Pancreas (tissue), 10 donors: ENCODE results near the gene TAF6. TPM values are rescaled to one million over a fixed set of nuclear protein-coding genes. Genes with fewer than 3 reads are reported as not detected.

Experiments used
- ATAC-seq, 4 donors: fragments of 200-7000 bp; cut with Tn5 transposase; one replicate each; pipeline versions ENCODE4 v1.8.0 to v1.9.1; 2020; ENCODE audit warnings: mild to moderate bottlenecking in 4 of 4, moderate library complexity in 4 of 4
- DNase-seq, 6 donors: peaks; one replicate each; pipeline ENCODE4 v3.0.0-alpha.2; 2020
- FAIRE-seq: peaks from 2 replicates; lab custom pipeline; 2012; peaks lifted over from hg19 to GRCh38; lab: Jason Lieb, UNC
- H3K27ac ChIP-seq, 4 donors: fragments of 200-600 bp; sonication (generic); 1 replicate in 3 of 4; 2 replicates in 1 of 4; pipeline versions ENCODE4 v1.5.0 to v1.8.0; 2020
- H3K27me3 ChIP-seq, 4 donors: fragments of 200-600 bp; one replicate each; pipeline ENCODE4 v1.8.0; 2021
- H3K36me3 ChIP-seq, 3 donors: fragments of 200-600 bp; sonication (generic) in 1 of 3; one replicate each; pipeline versions ENCODE4 v1.5.0 to v1.8.0; 2020 to 2021
- H3K4me1 ChIP-seq, 3 donors: fragments of 200-600 bp; one replicate each; pipeline ENCODE4 v1.8.0; 2021
- H3K4me3 ChIP-seq, 4 donors: fragments of 200-600 bp; sonication (generic) in 2 of 4; one replicate each; pipeline versions ENCODE4 v1.5.0 to v1.8.0; 2020 to 2021
- H3K9me3 ChIP-seq, 4 donors: fragments of 200-600 bp; one replicate each; pipeline ENCODE4 v1.8.0; 2021
- CTCF ChIP-seq, 4 donors: fragments of 200-600 bp; sonication (generic) in 3 of 4; IDR thresholded peaks; one replicate each; pipeline versions ENCODE4 v1.5.0 to v1.8.0; 2021; ENCODE audit warnings: antibody characterized with exemption in 4 of 4
- WGBS, 2 donors: extraction: QIAGEN DNeasy Blood & Tissue Kit; methylation state at CpG; one replicate each; pipeline ENCODE4 v1.1.7; 2013; 5-methylcytosine and 5-hydroxymethylcytosine counted together
- intact Hi-C, 3 donors: fragments of 100-400 bp; cut with DNase I; formaldehyde crosslinking; loops; one replicate each; pipeline versions ENCODE4 v1.11.1 to v1.14.2; 2022
- polyA plus RNA-seq, 2 donors: library from polyadenylated mRNA; stranded (reverse); fragments of 200-250 nt; gene quantifications; one replicate each; pipeline ENCODE4 v1.2.3, GENCODE V29; 2013
- total RNA-seq, 6 donors: library from RNA; stranded (reverse); fragmentation: NEBNext Ultra II Directional in 4 of 6; extraction: Animal tissue kit (Norgen Biotek cat#: 25700) in 4 of 6; gene quantifications; one replicate each; pipeline versions ENCODE4 v1.2.1 to v1.2.4, GENCODE V29; 2021 to 2023
- donor health status: healthy with polysubstance abuse.
- donor health status: DM: no; HTN: no; CAD: no; lungs with moderate emphysema.
- donor health status: DM: no; HTN: no; CAD: no.
- donor health status: control.
- donor health status: control.
- donor health status: Bipolar disorder and iron deficiency.
- donor health status: DM: yes; HTN: yes; CAD: no.
- donor health status: DM: no; HTN: no; CAD: no.
- donor health status: DM: no; HTN: no; CAD: no.
- donor health status: DM: yes; HTN: yes; CAD: no.

Gene TAF6
- total and polyA plus RNA-seq, 8 donors: 11.7 to 39.6 (median 15.3) TPM

GRCh38 chr7:100075418-100075817 lies 43.7 kb downstream of the TAF6 start:
- DNase-seq (no peak), FAIRE-seq (no peak), ATAC-seq (no peak)
- Histone ChIP-seq H3K4me3 (no peak overlapping the region), H3K36me3 (peaks cover 17 to 69% (median 60%) of the 10 kb centered on the region in 3 donors), H3K27me3 (no peaks in the 10 kb centered on the region), H3K27ac (no peak overlapping the region), H3K4me1 (peaks cover 0 to 13% (median 8%) of the 10 kb centered on the region in 3 donors), H3K9me3 (peaks cover 0 to 2% (median 0%) of the 10 kb centered on the region in 4 donors)
- 92 to 93% methylated on average over 6 of the region's 6 CpGs for WGBS, 2 donors
- TF ChIP-seq CTCF (IDR thresholded peaks at IDR 0.05): no peak
- intact Hi-C loops: no loop called here

- WGBS, 2 donors: 95 to 96% methylated on average over 7 of the region's 7 CpGs
- no peak overlapping the region for H3K27ac ChIP-seq
- H3K27me3 ChIP-seq: no peaks in the 10 kb centered on the region
- DNase-seq (no peak), FAIRE-seq (no peak), ATAC-seq (no peak)
- peaks cover 17 to 75% (median 65%) of the 10 kb centered on the region in 3 donors for H3K36me3 ChIP-seq
- H3K4me3 ChIP-seq: no peak overlapping the region
- H3K9me3 ChIP-seq: peaks cover 0 to 2% (median 0%) of the 10 kb centered on the region in 4 donors
- intact Hi-C loops: no loop called here
- H3K4me1 ChIP-seq: peaks cover 0 to 7% (median 3%) of the 10 kb centered on the region in 3 donors
- no peak for TF ChIP-seq CTCF (IDR thresholded peaks at IDR 0.05)
Measured at GRCh38 chr7:100074841-100075240, 44.3 kb downstream of the TAF6 start.

- Histone ChIP-seq H3K4me1 (no peaks in the 10 kb centered on the region), H3K36me3 (peaks cover 17 to 76% (median 67%) of the 10 kb centered on the region in 3 donors), H3K4me3 (no peak overlapping the region), H3K27ac (no peak overlapping the region), H3K9me3 (peaks cover 0 to 2% (median 0%) of the 10 kb centered on the region in 4 donors), H3K27me3 (no peaks in the 10 kb centered on the region)
- FAIRE-seq (no peak), ATAC-seq (no peak), DNase-seq (no peak)
- 97 to 98% methylated on average over 10 of the region's 10 CpGs for WGBS, 2 donors
- no peak for TF ChIP-seq CTCF (IDR thresholded peaks at IDR 0.05)
- intact Hi-C loops: no loop called here
Measured at GRCh38 chr7:100072462-100072861, 46.7 kb downstream of the TAF6 start.

- WGBS, 2 donors: 98 to 99% methylated on average over 11 of the region's 11 CpGs
- intact Hi-C loops: no loop called here
- Histone ChIP-seq H3K27me3 (no peaks in the 10 kb centered on the region), H3K27ac (no peak overlapping the region), H3K36me3 (peaks cover 17 to 65% (median 57%) of the 10 kb centered on the region in 3 donors), H3K4me1 (no peaks in the 10 kb centered on the region), H3K9me3 (peaks cover 0 to 2% (median 0%) of the 10 kb centered on the region in 4 donors), H3K4me3 (no peak overlapping the region)
- no peak for FAIRE-seq
- no peak for ATAC-seq
- no peak for TF ChIP-seq CTCF (IDR thresholded peaks at IDR 0.05)
- no peak for DNase-seq
Measured at GRCh38 chr7:100071018-100071723, 48.0 kb downstream of the TAF6 start.

- DNase-seq: no peak
- TF ChIP-seq CTCF (IDR thresholded peaks at IDR 0.05): no peak
- Histone ChIP-seq H3K27ac (no peak overlapping the region), H3K4me3 (no peak overlapping the region), H3K36me3 (peaks cover 17 to 53% (median 51%) of the 10 kb centered on the region in 3 donors), H3K9me3 (peaks cover 0 to 2% (median 0%) of the 10 kb centered on the region in 4 donors), H3K4me1 (no peaks in the 10 kb centered on the region), H3K27me3 (no peaks in the 10 kb centered on the region)
- FAIRE-seq: no peak
- intact Hi-C loops: no loop called here
- no peak for ATAC-seq
- 97 to 98% methylated on average over 5 of the region's 5 CpGs for WGBS, 2 donors
Measured at GRCh38 chr7:100069991-100070390, 49.2 kb downstream of the TAF6 start.
